Raji (cell line): ENCODE data around the gene TRAPPC6A.

Experiments used
- POLR2A ChIP-seq: IDR thresholded peaks from 2 replicates; pipeline ENCODE4 v1.6.1; 2011; ENCODE audit warnings: low read depth, low read length, control low read depth; ENCODE audit not compliant: insufficient read depth

The TRAPPC6A gene

DNA sequence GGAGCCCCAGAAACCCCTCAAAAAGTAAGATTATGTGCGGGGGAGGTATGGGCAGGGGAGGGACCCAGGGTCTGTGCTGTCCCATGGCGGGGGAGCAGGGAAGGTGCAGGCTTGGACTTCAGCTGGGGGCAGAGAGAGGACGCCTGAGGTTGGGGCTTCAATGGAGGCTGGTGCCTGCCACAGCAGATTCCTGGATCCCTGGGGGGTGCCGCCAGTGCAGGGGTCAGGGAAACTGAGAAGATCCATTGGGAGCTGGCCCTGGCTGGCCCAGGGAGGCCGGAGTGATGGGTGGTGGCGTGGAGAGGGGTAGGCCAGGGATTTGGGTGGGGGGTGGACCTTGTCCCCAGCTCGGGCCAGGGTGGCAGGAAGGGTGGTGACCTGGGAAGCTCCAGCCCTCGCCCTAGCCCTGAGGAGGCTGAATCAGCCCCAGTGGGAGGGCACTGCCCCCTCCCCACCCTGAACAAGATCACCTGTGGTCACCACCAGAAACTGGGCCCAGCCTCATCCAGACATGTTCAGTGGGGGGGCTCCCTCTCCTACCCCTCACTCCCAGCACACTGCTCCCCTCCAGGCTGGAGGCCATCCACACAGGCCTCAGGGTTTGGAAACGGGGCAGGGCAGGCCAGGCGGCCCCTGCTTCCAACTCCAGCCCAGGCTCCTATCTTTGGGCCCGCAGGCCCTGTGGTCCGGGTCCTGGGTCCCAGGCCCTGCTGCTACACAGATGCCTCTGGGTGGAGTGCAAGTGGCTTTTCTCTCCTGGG, 18.6 kb downstream of the TRAPPC6A start:
- no peak for TF ChIP-seq POLR2A

DNA sequence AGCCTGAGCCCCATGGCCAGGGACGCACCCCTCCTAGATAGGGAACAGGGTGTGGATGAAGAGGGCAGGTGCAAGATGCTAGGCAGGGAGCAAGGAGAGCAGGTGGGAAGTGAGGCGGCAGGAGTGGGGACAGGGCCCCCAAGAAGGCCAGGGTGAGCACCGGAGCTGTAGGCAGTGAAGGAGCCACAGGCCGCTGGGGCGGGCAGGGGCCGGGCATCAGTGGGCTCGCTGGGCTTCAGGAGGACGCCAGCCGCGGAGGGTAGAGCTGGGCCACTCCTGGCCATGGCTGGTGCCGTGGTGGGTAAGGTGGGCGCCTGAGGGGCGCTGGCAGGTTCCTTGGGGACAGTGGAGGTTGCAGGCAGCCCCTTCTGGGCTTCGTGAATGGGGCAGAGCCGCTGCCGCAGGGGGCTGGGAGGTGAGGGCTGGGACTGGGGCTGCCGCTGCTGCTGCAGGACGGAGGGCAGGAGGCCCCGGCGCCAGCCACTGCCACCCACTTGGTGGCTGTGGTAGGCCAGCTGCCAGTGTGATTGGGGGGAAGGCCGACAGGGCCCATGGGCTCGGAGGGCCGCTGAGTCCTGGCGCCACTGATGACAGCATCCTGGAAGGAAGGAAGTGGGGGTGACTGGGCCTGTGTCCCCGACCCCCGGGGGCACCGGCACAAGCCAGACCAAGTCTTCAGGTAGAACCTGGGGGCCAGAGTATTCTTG, 19.4 kb downstream of the TRAPPC6A start:
- no peak for TF ChIP-seq POLR2A

DNA sequence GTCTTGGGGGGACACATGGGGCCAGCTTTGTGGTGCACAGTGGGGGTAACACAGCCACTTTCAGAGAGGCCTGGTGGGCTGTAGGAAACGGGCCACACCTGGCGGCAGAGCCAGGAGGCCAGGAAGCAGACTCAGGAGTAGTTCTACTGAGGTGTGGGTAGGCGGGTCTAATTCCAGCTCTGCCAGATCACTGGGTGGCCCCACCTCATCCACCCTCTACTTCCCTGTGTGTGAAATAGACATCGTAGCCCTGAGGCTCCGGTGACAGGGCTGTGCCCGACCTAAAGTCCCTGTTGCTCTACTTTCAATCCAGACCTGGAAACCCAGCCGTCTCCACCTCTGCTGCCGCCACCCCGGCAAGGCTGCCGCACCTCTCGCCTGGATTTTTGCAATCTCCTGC, 21.3 kb downstream of the TRAPPC6A start:
- TF ChIP-seq POLR2A = no peak

DNA sequence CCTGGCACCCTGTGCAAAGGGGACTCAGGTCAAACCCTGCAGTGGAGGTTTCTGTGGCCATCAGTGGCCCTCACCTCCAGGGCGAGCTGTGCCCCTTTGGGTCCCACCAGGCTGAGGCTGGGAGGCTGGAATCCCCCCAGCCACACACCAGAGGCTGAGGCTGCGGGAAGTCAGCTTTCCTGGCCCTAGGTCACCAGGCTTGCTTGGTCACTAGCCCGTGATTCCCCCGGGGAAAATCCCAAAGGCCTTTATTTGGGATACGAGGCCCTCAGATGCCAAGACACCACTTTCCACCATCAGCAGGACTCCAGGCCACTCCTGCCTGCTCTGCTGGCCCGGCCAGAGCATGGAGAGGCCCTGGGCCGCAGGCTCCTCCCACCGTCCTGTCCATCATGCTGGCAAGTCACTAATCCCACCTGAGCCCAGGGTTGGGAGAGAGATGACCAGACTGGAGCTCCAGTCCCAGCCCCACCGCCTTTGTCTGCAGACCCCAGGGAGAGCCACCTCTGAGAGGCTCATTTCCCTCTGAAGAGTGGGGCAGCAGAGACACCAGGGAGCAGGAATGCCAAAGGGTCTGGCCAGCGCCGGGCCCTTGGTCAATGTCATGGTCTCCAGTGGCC, 21.9 kb downstream of the TRAPPC6A start:
- no peak for TF ChIP-seq POLR2A

DNA sequence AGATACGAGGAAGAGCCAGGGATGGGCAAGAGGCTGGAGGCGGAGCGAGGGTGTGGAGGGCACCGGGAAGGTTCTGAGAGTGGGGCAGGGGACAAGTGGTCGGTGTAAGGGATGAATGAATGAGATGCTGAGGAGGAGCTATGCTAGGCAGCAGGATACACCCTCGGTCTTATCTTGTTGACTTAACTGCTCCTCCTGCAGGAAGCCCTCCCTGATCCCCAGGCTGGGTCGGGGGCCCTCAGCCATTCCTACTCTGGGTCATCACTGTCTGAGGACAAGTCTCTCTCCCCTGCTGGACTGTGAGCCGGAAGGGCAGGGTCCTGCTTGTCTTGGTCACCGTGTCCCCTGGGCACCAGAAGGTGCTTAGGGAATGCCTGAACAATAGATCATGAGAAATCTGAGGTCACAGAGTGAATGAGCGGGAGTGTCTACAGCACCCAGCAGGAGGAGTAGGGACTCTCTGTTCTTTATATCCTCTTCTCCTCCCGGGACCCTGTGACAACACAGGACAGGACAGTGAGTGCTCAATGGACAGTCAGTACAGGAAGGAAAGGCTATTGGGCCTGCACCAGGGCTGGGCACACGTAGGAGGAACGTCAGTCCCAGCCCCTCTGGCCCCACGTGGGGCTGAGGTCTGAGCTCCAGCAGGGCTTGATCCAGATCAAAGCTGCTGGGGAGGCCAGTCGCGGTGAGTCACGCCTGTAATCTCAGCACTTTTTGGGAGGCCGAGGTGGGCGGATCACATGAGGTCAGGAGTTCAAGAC, 23.8 kb downstream of the TRAPPC6A start:
- no peak for TF ChIP-seq POLR2A

DNA sequence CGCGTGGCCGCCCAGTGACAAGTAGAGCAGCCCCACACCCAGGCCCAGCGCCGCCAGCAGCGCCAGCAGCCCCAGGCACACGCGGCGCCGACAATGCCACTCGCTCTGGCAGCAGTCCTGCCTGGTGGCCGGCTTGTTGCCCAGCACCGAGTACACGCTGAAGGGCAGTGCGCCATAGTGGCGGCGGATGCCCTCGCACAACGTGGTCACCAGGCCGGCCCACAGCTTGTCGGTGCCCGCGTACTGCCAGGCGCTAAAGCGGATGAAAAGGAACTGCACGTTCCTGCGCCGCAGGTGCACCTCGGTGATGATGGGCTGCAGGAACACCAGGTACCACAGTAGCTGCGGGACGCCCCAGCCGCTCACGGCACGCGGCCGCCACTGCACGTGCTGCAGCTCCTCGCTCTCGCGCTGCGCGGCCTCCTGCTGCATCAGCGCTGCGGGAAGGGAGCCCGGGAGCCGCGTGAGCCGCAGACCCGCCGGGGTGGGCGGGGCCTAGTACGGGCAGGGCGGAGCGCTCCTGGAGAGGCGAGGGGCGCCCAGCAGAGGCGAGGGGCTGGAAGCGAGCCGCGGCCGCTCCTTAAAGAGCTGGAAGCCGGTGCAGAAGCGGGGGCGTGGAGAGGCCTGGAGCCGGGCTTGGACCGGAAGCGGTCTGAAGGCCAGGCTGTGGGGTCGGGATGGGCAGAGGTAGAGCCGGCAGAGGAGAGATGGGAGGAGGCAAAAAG, 24.5 kb downstream of the TRAPPC6A start:
- TF ChIP-seq POLR2A = no peak

DNA sequence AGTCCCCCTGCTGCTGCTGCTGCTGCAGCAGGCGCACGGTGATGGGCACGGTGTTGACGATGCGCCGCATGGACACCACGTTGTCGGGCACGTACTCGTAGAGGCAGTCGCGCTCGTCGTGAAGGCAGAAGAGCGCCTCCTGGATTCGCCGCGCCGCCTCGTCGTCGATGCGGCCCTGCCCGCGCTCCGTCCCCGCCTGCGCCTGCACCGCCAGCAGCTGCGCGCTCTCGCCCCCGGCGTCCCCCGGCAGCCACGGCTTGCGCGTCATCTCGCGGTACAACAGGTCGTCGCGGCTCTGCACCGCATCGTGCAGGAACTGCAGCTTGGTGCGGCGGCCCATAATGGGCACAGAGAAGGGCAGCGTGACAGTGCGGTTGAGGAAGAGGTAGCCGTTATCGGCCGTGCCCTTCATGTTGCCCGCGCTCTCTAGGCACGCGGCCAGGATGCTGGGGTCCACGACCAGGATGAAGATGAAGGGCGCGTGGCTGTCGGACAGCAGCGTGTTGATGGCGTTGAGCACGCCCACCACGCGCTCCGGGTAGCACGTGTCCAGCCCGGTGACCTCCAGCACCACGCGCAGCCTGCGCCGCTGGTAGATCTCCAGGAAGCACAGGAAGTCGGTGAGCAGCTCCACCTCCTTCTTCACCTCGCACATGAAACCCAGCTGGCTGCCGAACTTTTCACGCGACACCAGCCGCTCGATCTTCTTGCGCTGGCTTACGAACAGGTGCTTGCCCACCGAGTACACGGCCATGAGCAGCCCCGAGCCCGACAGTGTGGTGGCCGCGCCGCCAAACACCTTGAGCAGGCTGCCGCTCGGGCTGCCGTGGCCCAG, 25.3 kb downstream of the TRAPPC6A start:
- no peak for TF ChIP-seq POLR2A

DNA sequence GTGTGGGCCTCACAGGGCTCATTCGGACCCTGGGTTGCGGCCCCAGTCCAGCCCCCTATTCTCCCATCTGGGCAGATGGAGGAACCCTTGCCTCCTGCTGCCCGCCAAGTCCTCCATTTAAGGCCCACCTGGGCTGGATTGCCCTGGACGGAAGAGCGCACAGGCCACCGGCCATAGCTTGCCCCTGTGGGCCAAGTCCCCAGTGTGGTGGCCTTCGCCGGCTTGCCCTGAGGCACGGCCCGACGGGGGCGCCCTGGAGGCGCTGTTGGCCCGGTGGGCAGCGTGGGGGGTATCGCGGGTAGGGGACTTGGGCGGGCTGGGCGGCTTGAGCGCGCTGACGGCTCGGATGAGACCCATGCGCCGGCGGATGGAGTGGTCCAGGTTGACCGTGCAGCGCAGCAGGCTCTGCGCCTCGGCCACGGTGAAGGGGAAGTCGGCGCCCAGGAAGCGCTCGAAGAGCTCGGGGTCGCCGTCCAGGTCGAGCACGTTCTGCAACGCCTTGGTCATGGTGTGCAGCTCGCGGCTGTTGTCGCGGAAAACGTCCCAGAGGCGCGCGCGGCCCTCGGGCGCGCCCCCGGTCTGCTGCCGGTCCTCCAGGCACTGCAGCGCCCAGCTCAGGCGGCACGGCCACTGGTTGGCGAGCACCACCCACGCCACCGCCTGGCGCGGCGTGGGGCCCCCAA, 26.1 kb downstream of the TRAPPC6A start:
- TF ChIP-seq POLR2A = no peak

DNA sequence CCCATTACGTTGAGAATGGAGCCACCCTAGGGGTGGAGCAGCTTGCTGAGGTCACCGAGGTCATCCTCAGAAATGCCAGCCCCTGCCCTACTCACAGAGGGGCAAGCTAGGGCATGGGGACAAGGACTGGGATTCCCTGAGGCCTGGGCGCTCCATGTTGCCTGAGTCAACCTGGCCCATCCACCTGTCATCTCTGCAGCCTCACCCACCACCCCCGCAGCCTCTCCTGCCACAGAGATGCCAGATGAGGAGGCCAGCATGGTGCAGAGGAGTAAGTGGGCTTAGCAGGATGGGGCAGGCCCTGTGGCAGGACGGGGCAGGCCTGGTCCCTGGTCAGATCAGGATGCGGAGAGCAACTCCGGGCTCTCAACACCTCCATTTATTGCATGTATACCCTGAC, 26.7 kb downstream of the TRAPPC6A start:
- no peak for TF ChIP-seq POLR2A

DNA sequence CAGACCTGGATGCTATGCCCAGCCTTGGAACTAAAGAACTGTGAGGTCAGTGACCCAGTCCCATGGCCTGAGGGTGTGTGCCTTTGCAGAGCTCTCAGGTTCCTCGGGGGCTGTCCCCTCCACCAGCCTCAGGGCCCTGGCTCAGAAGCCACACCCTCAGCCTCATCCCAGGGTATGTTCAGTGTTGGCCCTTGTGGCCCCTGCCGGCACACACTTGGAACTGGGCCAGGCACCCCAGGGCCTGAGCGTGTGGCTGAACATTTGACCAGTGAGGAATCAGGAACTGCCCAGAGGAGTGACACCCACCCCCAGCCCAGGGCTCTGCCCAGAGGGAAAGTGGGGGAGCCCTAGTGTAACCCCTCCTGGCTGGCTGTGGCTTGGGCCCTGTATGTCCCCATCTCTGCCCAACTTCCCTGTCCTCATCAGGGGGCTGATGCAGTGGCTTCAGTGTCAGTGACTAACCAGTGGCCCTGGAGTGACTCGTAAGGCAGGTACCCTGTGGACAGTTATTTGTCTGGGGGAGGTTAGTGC, 27.2 kb downstream of the TRAPPC6A start:
- TF ChIP-seq POLR2A = no peak

DNA sequence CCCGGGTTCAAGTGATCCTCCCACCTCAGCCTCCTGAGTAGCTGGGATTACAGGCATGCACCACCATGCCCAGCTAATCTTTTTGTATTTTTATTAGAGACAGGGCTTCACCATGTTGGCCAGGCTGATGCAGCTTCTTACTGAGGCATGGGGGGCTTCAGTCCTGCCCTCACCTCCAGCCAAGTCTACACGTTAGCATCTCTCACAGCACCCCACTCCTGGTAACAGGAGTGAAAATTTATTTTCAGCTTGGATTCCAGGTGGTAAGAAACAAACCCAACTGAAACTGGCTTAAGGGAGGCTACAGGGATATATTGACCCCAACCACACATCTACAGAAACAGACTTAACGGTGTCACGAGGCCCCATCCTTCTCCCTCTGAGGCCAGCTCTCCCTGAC, 27.9 kb downstream of the TRAPPC6A start:
- no peak for TF ChIP-seq POLR2A

DNA sequence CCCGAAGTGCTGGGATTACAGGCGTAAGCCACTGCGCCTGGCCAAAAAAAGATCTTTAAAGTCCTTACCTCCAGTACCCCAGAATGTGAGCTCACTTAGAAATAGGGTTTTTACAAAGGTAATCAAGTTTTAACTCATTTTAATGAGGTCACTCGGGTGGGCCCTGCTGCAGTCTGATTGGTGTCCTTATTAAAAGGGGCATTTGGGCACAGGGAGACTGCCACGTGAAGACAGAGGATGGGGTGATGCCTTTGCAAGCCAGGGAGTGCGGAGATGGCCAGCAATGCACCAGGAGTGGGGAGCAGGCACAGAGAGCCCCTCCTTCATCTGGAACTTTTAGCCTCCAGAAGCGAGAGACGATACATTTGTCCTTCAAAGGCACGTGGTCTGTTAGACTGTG, 28.9 kb downstream of the TRAPPC6A start:
- no peak for TF ChIP-seq POLR2A
